Right cardiac atrium (tissue), 5 donors: ENCODE results near the gene ITPRIP. TPM values are rescaled to one million over a fixed set of nuclear protein-coding genes. Genes with fewer than 3 reads are reported as not detected.

Experiments
- ATAC-seq, 2 donors: fragments of 200-7000 bp; cut with Tn5 transposase; one replicate each; pipeline versions ENCODE4 v1.8.0 to v1.9.1; 2020; ENCODE audit warnings: moderate library complexity in 2 of 2, mild to moderate bottlenecking in 1 of 2
- DNase-seq, 3 donors: peaks; one replicate each; pipeline ENCODE4 v3.0.0-alpha.2; 2020
- H3K27ac ChIP-seq: one replicate; pipeline ENCODE4 v1.5.1; 2013; ENCODE audit warnings: mild to moderate bottlenecking, low read length, control low read depth, moderate library complexity
- H3K27me3 ChIP-seq: one replicate; pipeline ENCODE4 v1.6.1; 2013; ENCODE audit not compliant: control insufficient read depth, insufficient read depth
- H3K4me1 ChIP-seq: one replicate; pipeline ENCODE4 v1.6.1; 2013; ENCODE audit warnings: low read length; ENCODE audit not compliant: control insufficient read depth, insufficient read depth
- H3K4me3 ChIP-seq: one replicate; pipeline ENCODE4 v1.5.1; 2013; ENCODE audit warnings: low read length, control low read depth
- H3K9me3 ChIP-seq: one replicate; pipeline ENCODE4 v1.6.1; 2013; ENCODE audit warnings: low read length; ENCODE audit not compliant: control insufficient read depth
- WGBS: extraction: QIAGEN DNeasy Blood & Tissue Kit; methylation state at CpG from one replicate; pipeline ENCODE4 v1.1.7; 2013; 5-methylcytosine and 5-hydroxymethylcytosine counted together
- intact Hi-C, 4 donors: fragments of 100-400 bp; cut with DNase I; formaldehyde crosslinking; loops; one replicate each; pipeline versions ENCODE4 v1.11.0 to v1.14.0; 2022 to 2023
- long read RNA-seq, 4 donors: library from polyadenylated mRNA; unstranded; transcript quantifications; one replicate each; pipeline ENCODE4 v2.0.0, GENCODE V29; 2020 to 2021
- polyA plus RNA-seq: library from polyadenylated mRNA; stranded (reverse); fragments of 200-250 nt; gene quantifications from one replicate; pipeline ENCODE4 v1.2.3, GENCODE V29; 2013
- total RNA-seq, 4 donors: library from RNA; stranded (reverse); fragmentation: NEBNext Ultra II Directional; extraction: Animal tissue kit (Norgen Biotek cat#: 25700); gene quantifications; one replicate each; pipeline ENCODE4 v1.2.1, GENCODE V29; 2021
- donor health status: healthy with polysubstance abuse.
- donor health status: DM: no; HTN: yes; CAD: no.
- donor health status: DM: no; HTN: no; CAD: no.
- donor health status: DM: no; HTN: yes; CAD: no; lungs with severe emphysema.
- donor health status: DM: yes; HTN: yes; CAD: no.

ITPRIP gene
- total RNA-seq (10 to 100 TPM; 29.1 to 83.3 (median 41.9) TPM), polyA plus RNA-seq (44.8 TPM)
- long read RNA-seq, donor 1, full-length matches to known transcripts: 40 of 68 reads
- long read RNA-seq, donor 1, partial matches to known transcripts: 0 of 68 reads
- long read RNA-seq, donor 1, other reads (novel, unspliced or antisense): 28 of 68 reads
- long read RNA-seq, donor 2, full-length matches to known transcripts: 29 of 39 reads
- long read RNA-seq, donor 2, partial matches to known transcripts: 0 of 39 reads
- long read RNA-seq, donor 2, other reads (novel, unspliced or antisense): 10 of 39 reads
- long read RNA-seq, donor 3, full-length matches to known transcripts: 202 of 346 reads
- long read RNA-seq, donor 3, partial matches to known transcripts: 0 of 346 reads
- long read RNA-seq, donor 3, other reads (novel, unspliced or antisense): 144 of 346 reads
- long read RNA-seq, donor 4, full-length matches to known transcripts: 29 of 40 reads
- long read RNA-seq, donor 4, partial matches to known transcripts: 0 of 40 reads
- long read RNA-seq, donor 4, other reads (novel, unspliced or antisense): 11 of 40 reads

GRCh38 chr10:104337985-104338735, at the start of gene ITPRIP:
Gene ITPRIP (minus strand): TSS chr10:104338465. CDS start chr10:104316051, 22,414 bp downstream.
- intact Hi-C loops: loop anchor here in 3 of 4 donors (5.0 kb wide), 2 partner anchors 36 to 41 kb away; no protein-coding TSS in a partner anchor
- Histone ChIP-seq H3K27me3 (no peaks in the 10 kb centered on the region), H3K4me3 (peak within 1 kb of the TSS; percentile 91), H3K9me3 (no peaks in the 10 kb centered on the region), H3K4me1 (peaks cover 26% of the 10 kb centered on the region), H3K27ac (peak within 1 kb of the TSS; percentile 100)
- ATAC-seq: peak; percentile 80 to 89
- peak; percentile 81 to 91 (median 88) for DNase-seq
- WGBS: under 1% methylated on average over 70 of the region's 70 CpGs

- 64% methylated on average over 6 of the region's 6 CpGs for WGBS
- H3K4me3 ChIP-seq: no peak overlapping the region
- ATAC-seq: no peak
Measured at GRCh38 chr10:104387130-104387888, 49.0 kb upstream of the ITPRIP start.

GRCh38 chr10:104380336-104380735, 42.1 kb upstream of the ITPRIP start:
- Histone ChIP-seq H3K9me3 (no peaks in the 10 kb centered on the region), H3K4me3 (no peak overlapping the region), H3K4me1 (no peaks in the 10 kb centered on the region), H3K27ac (no peak overlapping the region), H3K27me3 (no peaks in the 10 kb centered on the region)
- 82% methylated on average over 4 of the region's 4 CpGs for WGBS
- DNase-seq (no peak), ATAC-seq (no peak)
- intact Hi-C loops: no loop called here

More at GRCh38 chr10:104387130-104387888, 49.0 kb upstream of the ITPRIP start:
- intact Hi-C loops: no loop called here
- Histone ChIP-seq H3K9me3 (no peaks in the 10 kb centered on the region), H3K27me3 (no peaks in the 10 kb centered on the region), H3K4me1 (no peaks in the 10 kb centered on the region), H3K27ac (no peak overlapping the region)
- DNase-seq: no peak

- H3K27me3 ChIP-seq: no peaks in the 10 kb centered on the region
- no peak for ATAC-seq
- DNase-seq: no peak
- H3K9me3 ChIP-seq: no peaks in the 10 kb centered on the region
- H3K4me3 ChIP-seq: no peak overlapping the region
- H3K4me1 ChIP-seq: no peaks in the 10 kb centered on the region
- intact Hi-C loops: no loop called here
- H3K27ac ChIP-seq: no peak overlapping the region
- 76% methylated on average over 4 of the region's 4 CpGs for WGBS
Measured at GRCh38 chr10:104376784-104377300, 38.6 kb upstream of the ITPRIP start.

- DNase-seq: no peak
- Histone ChIP-seq H3K9me3 (no peaks in the 10 kb centered on the region), H3K27me3 (no peaks in the 10 kb centered on the region), H3K4me1 (no peaks in the 10 kb centered on the region), H3K27ac (no peak overlapping the region), H3K4me3 (no peak overlapping the region)
- intact Hi-C loops: no loop called here
- WGBS: 80% methylated on average over 1 of the region's 1 CpG
- no peak for ATAC-seq
Measured at GRCh38 chr10:104374591-104374990, 36.3 kb upstream of the ITPRIP start.

GRCh38 chr10:104371753-104372152, 33.5 kb upstream of the ITPRIP start:
- no peak overlapping the region for H3K27ac ChIP-seq
- H3K27me3 ChIP-seq: no peaks in the 10 kb centered on the region
- no peak for ATAC-seq
- no peak overlapping the region for H3K4me3 ChIP-seq
- H3K4me1 ChIP-seq: no peaks in the 10 kb centered on the region
- no peaks in the 10 kb centered on the region for H3K9me3 ChIP-seq
- no peak for DNase-seq
- WGBS: 91% methylated on average over 6 of the region's 6 CpGs
- intact Hi-C loops: no loop called here

GRCh38 chr10:104368381-104368780, 30.1 kb upstream of the ITPRIP start:
- whole genome bisulfite sequencing: 58% methylated on average over 2 of the region's 2 CpGs
- intact Hi-C loops: no loop called here
- Histone ChIP-seq H3K4me3 (no peak overlapping the region), H3K9me3 (no peaks in the 10 kb centered on the region), H3K27ac (no peak overlapping the region), H3K4me1 (no peaks in the 10 kb centered on the region), H3K27me3 (no peaks in the 10 kb centered on the region)
- DNase-seq: no peak
- ATAC-seq: no peak

- H3K9me3 ChIP-seq: no peaks in the 10 kb centered on the region
- no peaks in the 10 kb centered on the region for H3K27me3 ChIP-seq
- intact Hi-C loops: no loop called here
- WGBS: 70% methylated on average over 8 of the region's 8 CpGs
- H3K4me1 ChIP-seq: no peaks in the 10 kb centered on the region
- DNase-seq: no peak
- no peak for ATAC-seq
- no peak overlapping the region for H3K4me3 ChIP-seq
- no peak overlapping the region for H3K27ac ChIP-seq
Measured at GRCh38 chr10:104367904-104368303, 29.6 kb upstream of the ITPRIP start.

- DNase-seq (no peak), ATAC-seq (no peak)
- WGBS: 70% methylated on average over 2 of the region's 2 CpGs
- Histone ChIP-seq H3K27me3 (no peaks in the 10 kb centered on the region), H3K9me3 (no peaks in the 10 kb centered on the region), H3K4me3 (no peak overlapping the region), H3K27ac (no peak overlapping the region), H3K4me1 (no peaks in the 10 kb centered on the region)
- intact Hi-C loops: no loop called here
Measured at GRCh38 chr10:104359811-104360210, 21.5 kb upstream of the ITPRIP start.

- no peak within 1 kb of the TSS for H3K27ac ChIP-seq
- H3K9me3 ChIP-seq: no peaks in the 10 kb centered on the region
- H3K4me3 ChIP-seq: peak within 1 kb of the TSS; percentile 24
- 3% methylated on average over 43 of the region's 43 CpGs for WGBS
- intact Hi-C loops: loop anchor here in 2 of 4 donors (5.0 kb wide), 2 partner anchors 51 to 61 kb away; no protein-coding TSS in a partner anchor
- ATAC-seq (peak; percentile 95), DNase-seq (peak; percentile 94 to 97 (median 96))
- H3K27me3 ChIP-seq: no peaks in the 10 kb centered on the region
- H3K4me1 ChIP-seq: peaks cover 3% of the 10 kb centered on the region
Measured at GRCh38 chr10:104353325-104354048, 15.2 kb upstream of the ITPRIP start, which contains the start of gene CFAP58. Gene CFAP58 (plus strand): TSS chr10:104353833. CDS start chr10:104353898, 65 bp downstream.
